Measurements from ENCODE around the gene POLR3K.
"Not testable (repeated sequence)": the region's sequence is repeated elsewhere in the genome, so short reads cannot be mapped to it uniquely, and the experiment has no call there.

The POLR3K gene

DNA sequence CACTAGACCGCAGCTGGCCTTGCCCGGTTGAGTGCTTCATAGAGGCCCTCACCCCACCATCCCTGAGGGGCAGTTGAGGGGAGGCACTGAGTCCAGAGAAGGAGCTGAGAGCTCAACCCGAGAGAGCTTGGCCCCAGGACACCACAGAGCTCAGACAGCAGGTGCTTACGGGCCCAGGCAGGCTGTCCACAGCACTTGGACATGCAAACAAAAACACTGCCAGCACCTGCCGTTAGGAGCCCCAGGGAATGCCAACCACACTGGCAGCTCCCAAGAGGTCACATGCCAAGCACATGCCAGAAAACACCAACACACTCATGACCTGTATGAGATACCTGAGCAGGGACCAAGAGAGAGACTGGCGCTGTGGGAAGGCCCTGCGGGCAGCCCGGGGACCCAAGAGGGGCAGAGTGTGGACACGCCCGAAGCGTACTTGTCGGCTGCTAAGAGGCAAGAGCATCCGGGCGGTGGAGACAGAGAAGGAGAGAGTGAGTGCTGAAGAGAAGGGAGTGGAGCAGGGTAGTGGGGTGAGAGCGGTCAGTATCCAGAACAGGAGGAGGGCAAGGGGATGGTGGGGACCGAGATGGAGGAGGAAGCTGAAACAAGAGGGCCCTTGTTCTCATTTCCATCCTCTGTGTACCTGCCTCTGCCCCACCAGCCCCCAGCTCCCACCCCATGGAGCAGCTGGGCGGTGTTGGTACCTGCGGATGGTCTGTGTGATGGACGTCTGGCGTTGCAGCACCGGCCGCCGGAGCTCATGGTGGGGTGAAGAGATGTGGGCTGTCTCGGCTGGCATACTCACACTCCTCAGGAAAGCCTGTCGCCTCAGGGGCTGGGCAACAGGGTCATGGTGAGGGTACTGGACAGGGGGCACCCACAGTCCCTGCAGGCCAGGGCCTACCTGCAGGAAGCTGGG, 10.8 kb upstream of the POLR3K start:
- no peak for DNase-seq (ENCODE audit: low read depth in 2 of 2)

DNA sequence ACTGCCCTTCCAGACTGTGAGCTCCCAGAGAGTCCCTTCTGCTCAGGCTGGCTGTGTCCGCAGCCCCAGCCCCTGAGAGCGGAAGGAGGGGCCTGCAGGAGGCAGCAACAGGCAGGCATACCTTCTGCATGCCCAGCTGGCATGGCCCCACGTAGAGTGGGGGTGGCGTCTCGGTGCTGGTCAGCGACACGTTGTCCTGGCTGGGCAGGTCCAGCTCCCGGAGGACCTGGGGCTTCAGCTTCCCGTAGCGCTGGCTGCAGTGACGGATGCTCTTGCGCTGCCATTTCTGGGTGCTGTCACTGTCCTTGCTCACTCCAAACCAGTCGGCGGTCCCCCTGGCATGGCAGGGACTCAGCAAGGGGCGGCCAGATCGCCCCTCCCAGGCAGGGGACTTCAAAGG, 10.1 kb upstream of the POLR3K start:
- DNase-seq (ENCODE audit: low read depth in 2 of 2), result no peak

DNA sequence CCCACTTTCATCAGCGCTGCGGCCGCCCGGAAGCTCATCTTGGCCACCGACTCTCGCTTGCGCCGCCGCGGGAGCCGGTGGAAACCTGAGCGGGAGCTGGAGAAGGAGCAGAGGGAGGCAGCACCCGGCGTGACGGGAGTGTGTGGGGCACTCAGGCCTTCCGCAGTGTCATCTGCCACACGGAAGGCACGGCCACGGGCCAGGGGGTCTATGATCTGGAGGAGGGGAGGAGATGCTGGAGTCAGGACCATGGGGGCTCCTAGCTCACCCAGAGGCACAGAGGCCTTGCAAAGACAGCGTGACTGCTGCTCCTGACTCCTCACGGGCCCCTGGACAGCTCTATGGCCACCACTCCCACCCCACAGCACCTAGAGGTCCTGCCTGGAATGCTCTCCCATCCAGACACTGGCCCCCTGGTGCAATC, 9.6 kb upstream of the POLR3K start:
- DNase-seq (ENCODE audit: low read depth in 2 of 2), result no peak

DNA sequence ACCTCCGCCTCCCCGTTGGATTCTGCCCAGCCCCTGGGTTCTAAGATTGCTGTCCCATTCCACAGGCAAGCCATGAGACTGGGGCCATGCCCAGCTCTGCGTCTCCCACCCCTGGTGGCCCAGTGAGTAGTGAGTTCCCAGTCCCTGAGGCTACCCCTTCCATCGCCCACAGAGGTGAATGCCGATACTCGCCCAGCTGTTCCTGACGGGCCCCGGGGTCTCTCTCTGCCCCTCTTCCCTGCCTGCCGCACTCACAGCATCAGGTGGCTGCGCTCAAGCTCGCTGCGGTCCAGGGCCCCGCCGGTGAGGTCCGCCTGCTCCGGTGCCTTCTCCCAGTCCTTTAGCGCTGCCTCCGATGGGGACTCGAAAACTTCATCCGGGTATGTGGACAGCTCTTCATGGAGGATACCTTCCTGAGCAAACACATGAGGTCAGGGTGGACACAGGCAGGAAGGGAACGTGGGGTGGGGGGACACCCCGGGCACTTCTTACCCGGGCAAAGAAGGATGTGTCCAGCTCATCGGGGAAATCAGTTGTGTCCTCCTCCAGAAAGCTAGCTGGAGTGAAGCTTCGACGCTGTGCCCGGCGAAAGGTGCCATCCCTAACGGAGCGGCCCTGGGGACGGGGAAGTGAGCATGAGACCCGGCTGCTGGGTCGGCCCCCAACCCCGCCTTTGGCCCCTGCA, 9.0 kb upstream of the POLR3K start:
- DNase-seq (ENCODE audit: low read depth in 2 of 2), result no peak

DNA sequence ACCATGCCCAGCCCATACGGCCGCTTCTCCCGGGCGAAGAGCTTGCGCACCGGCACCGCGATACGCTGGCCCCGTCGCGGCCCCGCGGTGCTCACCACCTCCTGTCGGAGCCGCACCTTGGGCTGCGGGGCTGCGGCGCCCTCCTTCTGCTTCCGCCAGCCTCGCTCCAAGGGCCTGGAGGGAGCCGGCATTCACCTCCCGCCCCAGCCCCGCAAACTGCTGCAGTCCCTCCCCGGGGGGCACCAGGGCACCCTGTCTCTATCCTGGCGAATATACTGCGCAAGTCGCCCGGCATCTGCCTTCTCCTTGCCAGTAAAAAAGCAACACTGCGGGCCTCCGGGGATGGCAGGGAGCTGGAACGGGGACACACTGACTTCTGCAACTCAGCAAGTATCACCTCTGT, 8.5 kb upstream of the POLR3K start:
- DNase-seq (ENCODE audit: low read depth in 2 of 2), result no peak

DNA sequence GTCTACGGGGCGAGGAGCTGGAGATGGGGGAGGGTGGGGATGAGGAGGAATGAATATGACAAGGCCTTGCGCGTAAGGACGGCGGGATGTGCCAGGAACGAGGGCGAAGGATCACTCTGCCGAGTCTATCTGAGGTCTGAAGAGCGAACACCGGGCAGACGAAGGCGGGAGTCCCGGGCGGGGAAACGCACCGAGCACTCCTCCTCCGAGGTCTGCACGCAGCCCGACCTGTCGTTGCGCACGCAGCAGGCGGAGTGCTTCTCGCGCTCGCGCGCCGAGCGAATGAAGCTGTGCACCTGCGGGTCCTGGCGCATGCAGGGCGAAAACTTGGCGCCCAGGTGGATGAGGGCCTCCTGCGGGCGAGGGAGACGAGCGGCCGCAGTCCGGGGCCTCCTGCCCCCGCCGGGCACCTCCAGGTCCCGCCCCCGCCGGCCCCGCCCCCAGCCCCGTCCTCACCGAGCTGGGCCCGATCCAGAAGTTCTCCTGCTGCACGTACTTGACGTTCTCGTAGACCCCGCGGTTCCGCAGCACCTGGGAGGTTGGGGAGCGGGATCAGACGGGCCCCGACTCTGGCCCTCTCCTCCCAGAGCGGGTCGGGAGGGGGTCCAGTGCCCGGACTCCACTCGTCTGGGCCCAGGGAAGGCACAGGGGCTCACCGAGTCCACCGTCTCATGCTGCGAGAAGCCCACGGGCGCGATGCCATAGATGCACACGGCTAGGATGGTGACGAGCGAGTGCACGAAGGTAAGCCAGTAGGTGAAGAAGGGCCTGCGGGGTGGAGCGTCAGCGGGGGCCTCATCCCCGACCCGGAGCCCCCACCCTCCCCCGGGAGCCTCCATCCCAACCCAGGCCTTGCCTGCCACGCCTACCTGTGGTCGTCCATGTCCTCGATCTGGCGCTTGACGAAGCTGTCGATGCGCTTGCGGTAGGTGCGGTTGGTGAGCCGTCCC, 7.8 kb upstream of the POLR3K start:
- no peak for DNase-seq (ENCODE audit: low read depth in 2 of 2)

DNA sequence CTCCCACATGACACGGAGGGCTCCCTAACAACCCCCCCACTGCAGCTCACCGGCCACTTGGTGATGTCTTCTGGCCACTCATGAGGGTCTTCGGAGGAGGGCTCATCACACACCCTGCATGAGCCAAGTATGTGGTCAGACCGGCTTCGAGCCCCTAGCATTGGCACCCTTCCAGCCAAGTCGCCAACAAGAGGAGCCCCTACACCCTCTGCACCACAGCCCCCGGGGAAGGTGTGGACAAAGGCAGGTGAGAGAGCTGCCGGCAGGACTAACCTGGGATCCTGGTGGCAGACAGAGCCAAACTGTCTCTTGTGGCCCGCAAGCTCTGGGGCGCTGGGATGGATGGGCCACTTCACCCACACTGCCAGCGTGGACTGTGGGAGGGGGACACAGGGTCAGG, 6.8 kb upstream of the POLR3K start:
- DNase-seq (ENCODE audit: low read depth in 2 of 2), result no peak

DNA sequence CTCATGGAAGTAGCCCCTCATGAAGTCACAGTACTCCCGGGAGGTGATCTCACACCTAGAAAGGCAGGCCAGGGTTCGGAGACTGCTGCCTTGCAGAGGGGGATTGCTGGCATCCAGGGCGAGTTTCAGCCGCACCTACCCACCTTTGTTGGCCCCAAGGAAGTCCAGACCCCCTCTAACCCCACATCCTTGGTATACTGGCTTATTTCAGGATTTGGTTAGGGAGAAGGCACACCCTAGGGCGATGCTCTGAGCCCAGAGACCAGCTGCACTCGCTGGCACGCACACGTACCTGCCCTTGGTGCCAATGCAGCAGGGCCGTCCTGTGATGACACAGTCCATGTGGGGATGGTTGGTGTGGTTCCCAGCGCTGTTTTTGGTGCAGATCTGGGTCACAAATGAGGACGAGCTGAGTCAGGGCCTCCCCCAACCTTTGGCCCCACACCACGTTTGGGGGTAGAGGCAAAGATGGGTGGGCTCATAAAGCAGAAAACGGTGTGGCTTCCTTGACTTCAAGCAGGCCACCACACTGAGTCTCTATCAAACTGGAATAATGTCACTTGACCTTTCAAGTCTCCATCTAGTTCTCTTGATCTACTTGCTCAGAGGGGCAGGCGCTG, 6.1 kb upstream of the POLR3K start:
- no peak for DNase-seq (ENCODE audit: low read depth in 2 of 2)

DNA sequence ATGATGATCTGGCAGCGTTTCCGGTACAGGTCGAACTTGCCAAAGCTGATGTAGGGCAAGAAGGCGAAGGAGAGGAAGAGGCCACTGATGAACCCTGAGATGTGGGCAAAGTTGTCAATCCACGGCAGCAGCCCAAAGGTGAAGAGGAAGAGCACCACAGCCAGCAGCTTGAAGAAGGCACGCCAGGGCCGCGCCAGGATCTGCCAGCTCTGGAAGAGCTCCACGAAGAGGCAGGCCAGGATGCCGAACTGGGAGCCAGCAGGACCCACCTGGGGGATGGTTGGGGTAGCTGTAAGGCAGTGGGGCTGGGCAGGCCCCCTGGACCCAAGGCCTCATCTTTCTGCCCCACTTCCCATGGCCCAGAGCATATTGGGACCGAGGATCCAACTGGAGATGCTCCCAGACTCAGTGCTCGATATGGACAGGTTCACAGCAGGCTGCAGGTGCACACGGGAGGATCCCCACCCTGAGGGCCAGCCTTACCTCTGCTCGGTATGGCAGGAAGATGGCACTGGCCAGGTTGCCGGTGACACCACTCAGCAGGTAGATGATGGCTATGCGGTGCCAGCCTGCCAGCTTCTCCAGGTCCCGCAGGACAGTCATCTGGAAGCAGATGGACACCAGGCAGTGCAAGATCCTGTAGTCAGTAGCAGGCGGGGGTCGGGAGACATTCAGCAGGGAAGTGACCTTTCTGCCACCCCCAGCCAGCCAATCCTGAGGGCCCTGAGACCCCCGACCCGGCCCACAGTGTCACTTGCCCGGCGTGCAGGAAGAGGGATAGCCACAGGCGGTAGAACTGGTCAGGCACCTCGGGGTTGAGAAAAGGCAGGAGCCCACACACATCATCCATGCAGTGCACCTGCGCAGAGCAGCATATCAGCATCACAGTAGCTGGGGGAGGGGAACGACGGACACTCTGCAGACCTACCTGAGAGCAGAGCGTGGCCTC, 5.4 kb upstream of the POLR3K start:
- DNase-seq (ENCODE audit: low read depth in 2 of 2), result no peak

DNA sequence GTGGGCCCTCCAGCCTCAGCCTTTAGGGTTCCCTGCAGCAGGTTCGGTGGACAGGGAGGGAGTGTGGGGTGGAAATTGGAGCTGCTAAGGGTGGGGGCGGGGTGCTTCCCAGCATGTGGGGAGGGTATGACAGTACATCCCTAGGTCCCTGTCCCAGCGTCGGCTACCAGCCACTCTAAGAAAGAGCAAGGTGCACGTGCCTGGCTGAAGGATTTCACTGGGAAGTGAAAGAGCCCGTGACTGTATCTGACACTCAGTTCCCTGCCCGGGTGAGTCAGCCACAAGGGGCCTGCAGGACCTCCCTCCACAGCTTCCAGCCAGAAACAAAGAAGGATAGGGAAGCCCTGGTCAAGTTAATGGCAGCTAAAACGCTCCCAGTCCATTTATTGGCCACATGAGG, 4.3 kb upstream of the POLR3K start:
- no peak for DNase-seq (ENCODE audit: low read depth in 2 of 2)

DNA sequence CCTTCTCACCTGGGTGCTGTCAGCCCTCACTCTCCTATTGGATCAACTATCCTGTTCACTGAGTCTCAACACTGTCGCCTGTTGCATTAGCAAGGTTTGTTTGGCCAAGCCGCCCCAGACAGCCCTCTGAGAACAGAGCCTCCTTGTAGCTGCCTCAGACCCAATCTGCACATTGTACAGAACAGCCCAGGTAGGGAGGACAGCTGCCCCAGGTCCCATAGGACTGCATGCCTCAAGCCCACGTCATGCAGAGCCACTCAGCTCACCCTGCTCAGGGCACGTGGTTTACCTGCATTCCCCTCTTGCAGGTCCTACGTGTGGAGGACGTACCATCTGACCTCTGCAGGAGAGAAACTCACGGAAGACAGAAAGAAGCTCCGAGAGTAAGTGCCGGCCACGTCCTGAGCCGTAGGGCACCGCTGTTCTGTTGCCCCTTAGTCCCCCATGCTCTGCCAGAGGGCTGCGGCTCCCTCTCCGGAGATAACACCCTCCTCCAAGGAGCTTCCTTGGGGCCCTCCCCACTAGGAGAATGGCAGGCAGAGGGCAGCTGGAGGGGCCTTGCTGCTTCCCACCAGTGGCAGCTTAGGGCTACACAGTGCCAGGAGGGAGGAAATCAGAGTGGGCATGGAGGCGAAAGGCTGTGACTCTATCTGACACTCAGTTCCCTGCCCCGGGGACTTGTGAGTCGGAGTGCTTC, 3.0 kb upstream of the POLR3K start:
- no peak for DNase-seq (ENCODE audit: low read depth in 2 of 2)

DNA sequence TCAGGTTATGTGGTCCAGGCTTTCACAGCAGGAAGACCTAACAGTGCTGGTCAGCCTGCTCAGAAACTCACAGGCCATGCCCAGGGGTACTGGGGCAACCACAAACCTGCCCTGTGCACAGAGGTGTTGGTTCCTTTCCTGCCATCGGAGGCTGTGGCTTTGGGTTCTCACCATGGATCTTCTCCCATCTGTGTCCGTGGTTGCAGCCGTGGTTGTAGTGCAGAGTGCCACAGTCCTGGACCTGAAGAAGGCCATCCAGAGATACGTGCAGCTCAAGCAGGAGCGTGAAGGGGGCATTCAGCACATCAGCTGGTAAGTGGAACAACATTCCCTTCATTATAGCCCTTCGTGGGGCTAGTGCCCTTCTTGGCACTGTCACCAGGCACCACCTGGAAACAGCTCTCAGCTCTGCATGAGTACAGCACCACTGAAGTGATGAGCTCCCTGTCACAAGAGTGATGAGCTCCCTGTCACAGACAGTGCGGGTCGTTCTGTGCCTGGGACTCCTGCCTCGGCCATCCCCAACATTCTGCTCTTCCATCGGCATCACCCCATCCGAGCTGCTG, 2.2 kb upstream of the POLR3K start:
- no peak for DNase-seq (ENCODE audit: low read depth in 2 of 2)

DNA sequence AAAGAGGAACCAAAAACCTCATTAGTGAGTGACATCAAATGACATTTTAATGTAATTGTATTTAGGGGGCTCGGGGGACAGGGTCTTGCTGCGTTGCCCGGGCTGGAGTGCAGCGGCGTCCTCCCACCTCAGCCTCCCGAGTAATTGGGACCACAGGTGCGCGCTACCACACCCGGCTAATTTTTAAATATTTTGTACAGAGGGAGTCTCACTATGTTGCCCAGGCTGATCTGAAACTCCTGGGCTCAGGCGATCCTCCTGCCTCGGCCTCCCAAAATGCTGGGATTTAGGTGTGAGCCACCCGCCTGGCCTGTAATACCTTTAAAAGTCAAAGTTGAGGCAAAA, 801 bp upstream of the POLR3K start:
- DNase-seq (ENCODE audit: low read depth in 2 of 2), result no peak

DNA sequence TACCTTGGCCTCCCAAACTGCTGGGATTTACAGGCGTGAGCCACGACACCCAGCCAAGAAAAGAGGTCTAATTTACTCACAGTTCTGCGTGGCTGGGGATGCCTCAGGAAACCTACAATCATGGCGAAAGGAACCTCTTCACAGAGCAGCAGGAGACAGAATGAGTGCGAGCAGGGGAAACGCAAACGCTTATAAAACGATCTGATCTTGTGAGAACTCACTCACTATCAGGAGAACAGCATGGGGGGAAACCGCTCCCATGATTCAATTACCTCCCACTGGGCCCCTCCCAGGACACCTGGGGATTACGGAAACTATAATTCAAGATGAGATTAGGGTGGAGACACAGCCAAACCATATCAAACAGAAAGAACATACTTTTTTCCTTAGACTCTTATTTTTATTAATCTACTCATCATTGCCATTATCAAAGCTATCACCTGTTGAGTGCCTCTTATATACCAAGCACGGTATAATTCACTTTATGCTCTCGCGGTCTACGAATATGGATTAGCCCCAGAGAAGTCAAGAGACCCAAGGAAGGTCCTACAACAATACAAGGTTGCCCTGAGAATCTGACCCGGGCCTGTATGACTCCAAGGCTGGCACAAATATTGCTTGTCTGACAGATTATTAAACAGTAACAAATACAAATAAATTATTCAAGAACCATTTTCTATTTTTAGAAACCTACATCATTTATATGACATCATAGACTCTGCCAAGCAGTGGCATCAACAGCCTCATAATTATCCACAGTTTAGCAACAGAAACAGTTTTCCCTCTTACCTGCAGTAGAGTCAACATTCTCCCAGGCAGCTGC, 2.4 kb downstream of the POLR3K start:
- DNase-seq (ENCODE audit: low read depth in 2 of 2), result no peak

DNA sequence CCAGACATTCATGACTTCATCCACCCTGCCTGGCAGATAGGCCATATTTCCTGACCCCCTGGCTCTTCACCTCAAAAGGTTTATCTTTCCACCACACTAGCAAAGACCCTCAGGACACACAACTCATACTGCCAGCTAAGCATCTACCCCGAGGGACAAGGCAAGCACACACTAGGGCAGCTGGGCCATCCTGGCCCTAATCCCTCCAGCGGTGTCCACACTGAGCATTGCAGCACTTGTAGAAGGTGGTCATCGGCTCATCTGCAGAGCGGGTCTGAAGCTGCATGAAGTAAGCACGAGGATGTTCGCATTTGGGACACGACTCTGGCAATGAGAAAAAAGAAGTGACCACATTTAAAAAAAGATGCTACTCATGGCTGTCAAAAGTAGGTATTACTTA, 6.2 kb downstream of the POLR3K start:
- DNase-seq (ENCODE audit: low read depth in 2 of 2), result no peak

DNA sequence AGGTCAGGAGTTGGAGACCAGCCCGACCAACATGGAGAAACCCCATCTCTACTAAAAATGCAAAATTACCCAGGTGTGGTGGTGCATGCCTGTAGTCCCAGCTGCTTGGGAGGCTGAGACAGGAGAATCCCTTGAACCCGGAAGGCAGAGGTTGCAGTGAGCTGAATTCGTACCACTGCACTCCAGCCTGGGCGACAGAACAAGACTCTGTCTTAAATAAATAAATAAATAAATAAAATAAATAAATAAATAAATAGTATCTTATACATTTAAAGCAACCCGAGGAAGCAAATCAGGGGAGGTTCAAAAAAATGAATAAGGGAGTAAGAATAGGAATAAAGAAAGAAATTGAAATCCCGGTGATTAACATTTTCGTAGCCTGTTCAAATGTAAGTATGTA, 6.9 kb downstream of the POLR3K start:
- DNase-seq (ENCODE audit: low read depth in 2 of 2), result not testable (repeated sequence)

DNA sequence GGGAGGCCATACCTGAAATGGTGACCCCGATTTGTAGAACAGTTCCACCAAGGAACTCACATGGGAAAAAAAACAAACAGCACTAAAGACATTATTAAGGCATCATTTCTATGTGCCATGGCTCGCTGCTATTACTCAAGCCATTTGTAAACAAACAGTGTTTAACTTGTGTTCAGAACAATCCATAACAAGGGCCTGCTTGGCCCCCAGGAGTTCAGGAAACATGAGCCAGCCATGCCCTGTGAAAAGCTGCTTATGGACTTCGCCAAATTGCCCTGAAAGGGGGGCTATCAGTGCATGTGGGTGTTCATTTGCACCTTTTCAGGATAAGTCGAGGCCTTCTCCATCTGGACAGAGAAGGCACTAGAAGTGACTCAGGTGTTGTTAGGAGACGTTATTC, 8.0 kb downstream of the POLR3K start:
- no peak for DNase-seq (ENCODE audit: low read depth in 2 of 2)

DNA sequence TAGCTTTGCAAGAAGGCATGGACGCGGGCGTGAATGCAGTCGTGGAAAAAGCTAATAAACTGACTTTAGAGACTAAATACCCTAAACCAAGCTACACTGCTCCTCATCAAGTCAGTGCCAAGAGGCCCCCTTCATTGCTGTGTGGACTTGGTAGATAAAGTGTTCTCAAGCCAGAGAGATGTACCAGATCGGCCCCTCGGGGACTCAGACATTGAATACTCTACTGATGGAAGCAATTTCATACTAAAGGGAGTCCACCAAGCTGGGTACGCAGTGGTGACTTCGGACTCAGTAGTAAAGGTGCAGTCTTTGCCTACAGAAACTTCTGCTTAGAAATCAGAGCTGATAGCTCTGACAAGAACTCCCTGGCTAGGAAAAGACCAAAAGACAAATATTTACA, 8.8 kb downstream of the POLR3K start:
- no peak for DNase-seq (ENCODE audit: low read depth in 2 of 2)

DNA sequence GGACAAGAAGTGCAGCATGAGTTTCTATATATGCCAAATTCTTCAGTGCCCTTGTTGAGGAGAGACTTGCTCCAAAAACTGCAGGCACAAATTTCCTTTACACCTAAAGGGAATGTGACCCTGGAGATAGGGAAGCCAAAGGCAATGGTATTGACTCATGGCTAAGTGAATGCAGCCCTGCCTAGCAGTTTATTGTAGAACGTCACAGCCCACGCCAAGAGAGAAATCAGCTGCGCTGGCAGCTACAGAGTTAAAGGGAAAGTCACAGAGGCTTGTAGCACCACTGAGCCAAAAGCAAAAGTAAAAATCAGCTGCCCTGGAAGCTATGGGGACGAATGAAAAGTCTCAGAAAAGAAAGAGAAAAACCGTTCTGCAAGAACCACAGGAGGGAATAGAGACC, 10.1 kb downstream of the POLR3K start:
- no peak for DNase-seq (ENCODE audit: low read depth in 2 of 2)
